Panc1 (cell line): ENCODE measurements around the gene STOM.

Experiments
- CTCF ChIP-seq: fragments of 450-650 bp; IDR thresholded peaks from 2 replicates; pipeline ENCODE4 v1.5.1; 2017; ENCODE audit warnings: mild to moderate bottlenecking
- POLR2AphosphoS5 ChIP-seq: IDR thresholded peaks from 2 replicates; pipeline ENCODE4 v1.6.1; 2012; ENCODE audit warnings: mild to moderate bottlenecking, low read depth, low read length, moderate library complexity
- SIN3A ChIP-seq: IDR thresholded peaks from 2 replicates; pipeline ENCODE4 v1.6.1; 2012; ENCODE audit warnings: low read depth, mild to moderate bottlenecking, low read length, moderate library complexity, borderline replicate concordance; ENCODE audit not compliant: insufficient read depth
- TCF7L2 ChIP-seq: IDR thresholded peaks from 2 replicates; pipeline ENCODE4 v1.6.1; 2011; ENCODE audit warnings: mild to moderate bottlenecking, low read depth, low read length, inconsistent platforms

GRCh38 chr9:121292801-121293241, 77.2 kb downstream of the STOM start:
- TF ChIP-seq CTCF (no peak), POLR2AphosphoS5 (no peak), SIN3A (no peak), TCF7L2 (no peak)
